GM18951 (cell line): ENCODE measurements around the gene RNASE7.

ENCODE experiments used
- POLR2A ChIP-seq: IDR thresholded peaks from 4 replicates; pipeline ENCODE4 v1.6.1; 2011; ENCODE audit warnings: mild to moderate bottlenecking; ENCODE audit not compliant: insufficient read length, insufficient read depth; ENCODE audit errors: extremely low read depth
- in situ Hi-C: fragments of 300-500 bp; cut with MboI; formaldehyde crosslinking; loops from one replicate; pipeline ENCODE4 v1.12.0; 2022; ENCODE audit warnings: low sequenced_read_pairs, mixed read lengths, inconsistent platforms; ENCODE audit not compliant: unreplicated experiment

The RNASE7 gene

DNA sequence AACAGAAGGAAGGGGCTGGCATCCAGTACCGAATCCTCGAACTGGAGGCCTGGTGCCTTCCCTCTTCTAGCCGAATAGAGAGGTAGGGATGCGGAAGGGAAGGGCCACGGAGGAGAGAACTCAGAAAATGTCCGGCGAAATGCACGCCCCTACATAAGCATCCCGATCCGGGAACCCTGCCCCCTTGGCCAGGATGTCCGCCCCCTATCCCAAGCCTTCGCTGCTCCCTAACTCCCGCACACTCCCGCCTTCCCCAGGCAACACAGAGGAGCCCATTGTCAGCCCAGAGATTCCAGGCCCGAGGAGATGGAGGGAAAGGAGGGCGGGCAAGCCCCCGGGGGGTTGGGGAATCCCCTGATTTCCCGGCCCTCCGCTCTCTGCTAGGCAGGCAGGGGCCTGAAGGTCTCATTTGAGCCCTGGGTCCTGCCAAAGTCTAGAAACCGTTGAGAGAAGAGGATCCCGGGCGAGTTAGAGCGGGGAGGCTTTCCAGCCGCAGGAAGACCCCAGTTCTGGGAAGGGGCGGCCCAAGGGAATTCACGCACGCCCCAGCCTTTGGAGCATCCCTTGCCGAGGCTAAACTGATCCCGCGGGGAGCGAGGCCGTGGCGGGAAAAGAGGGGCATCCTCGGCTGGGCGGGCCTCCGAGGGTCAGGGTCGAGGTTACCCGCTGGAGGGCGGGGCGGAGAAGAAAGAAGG lies 27.4 kb downstream of the RNASE7 start:
- in situ Hi-C loops: no loop called here
- no peak for TF ChIP-seq POLR2A

DNA sequence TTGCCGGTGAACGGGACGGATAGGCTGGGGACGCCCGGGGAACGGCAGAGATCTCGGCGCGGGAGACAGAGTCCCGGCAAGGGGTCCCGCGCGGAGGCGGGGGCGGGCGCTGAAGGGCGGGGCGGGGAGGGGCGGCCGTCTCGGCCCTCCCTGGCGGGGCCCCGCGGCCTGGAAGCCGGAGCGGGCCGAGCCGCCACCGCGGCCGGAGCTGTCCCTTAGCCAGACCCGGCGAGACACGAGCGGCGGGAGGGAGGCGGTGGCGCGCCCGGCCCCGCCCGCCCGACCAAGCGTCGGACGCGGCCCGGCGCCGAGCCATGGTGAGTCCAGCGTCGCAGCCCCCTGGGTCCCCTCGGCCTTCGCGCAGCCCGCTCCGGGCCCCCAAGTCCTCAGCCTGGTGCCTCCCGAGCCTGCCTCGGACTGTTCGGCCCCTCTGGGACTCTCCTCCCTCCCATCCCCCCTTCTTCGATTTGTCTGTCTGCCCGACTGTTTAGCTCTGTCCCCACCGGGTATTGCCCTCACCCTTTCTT lies 28.0 kb downstream of the RNASE7 start, which contains the start of gene ARHGEF40:
TSS of gene ARHGEF40 (plus strand) at position 222 of the 527 bp plus-strand sequence. CDS start at position 315, 93 bp downstream.
- in situ Hi-C loops: no loop called here
- no peak for TF ChIP-seq POLR2A

DNA sequence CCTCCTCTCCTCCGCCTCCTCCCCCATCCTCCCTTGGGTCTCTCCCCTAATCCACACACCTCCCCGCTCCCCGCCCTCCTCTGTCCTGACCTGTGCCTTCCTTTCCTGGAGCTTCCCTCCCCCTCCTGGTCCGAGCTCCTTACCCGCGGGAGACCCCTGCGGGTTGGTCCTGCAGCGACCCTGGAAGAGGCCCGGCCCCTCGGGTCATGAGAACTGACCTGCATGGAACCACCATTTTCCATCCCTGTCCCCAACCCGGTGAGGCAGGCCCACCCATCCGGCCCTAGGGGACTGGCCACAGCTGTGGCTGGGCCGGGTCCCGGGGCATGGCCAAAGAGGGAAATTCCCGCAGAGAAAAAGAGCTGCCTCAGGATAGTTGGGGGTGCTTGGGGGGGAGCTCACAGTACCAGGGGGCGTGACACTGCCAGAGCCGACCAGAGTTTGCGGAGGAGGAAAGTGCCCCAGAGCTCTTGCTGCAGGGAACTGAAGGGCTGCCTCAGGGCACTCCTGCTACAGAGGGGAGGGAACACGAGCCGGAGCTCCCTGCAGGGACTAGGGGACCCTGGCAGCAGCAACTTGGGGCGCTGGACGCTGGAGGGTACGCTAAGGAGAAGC lies 28.6 kb downstream of the RNASE7 start:
- no peak for TF ChIP-seq POLR2A
- in situ Hi-C loops: no loop called here

- in situ Hi-C loops: no loop called here
- no peak for TF ChIP-seq POLR2A
Measured at GRCh38 chr14:21071225-21072030, 29.3 kb downstream of the RNASE7 start.

DNA sequence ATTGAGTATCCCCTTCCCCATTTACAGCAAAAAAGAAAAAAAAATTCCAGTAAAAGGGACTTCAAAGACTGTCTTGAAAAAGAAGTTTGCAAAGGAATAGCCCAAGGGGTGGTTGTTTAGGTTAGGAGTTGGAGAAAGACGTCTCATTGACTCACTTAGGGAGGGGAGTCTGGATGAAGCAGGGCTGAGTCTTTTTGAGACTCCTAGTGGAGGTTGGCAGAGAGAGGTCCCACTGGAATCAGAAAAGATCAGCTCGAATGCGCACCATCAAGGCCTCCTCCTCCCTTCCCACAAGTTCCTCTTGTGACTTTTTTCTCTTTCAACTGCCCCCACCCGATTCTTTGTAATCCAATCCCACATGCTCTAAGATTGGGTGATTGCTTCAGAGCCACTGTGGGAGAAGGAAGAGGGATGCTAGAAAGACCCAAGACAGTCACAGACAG lies 29.9 kb downstream of the RNASE7 start:
- TF ChIP-seq POLR2A: no peak
- in situ Hi-C loops: no loop called here

DNA sequence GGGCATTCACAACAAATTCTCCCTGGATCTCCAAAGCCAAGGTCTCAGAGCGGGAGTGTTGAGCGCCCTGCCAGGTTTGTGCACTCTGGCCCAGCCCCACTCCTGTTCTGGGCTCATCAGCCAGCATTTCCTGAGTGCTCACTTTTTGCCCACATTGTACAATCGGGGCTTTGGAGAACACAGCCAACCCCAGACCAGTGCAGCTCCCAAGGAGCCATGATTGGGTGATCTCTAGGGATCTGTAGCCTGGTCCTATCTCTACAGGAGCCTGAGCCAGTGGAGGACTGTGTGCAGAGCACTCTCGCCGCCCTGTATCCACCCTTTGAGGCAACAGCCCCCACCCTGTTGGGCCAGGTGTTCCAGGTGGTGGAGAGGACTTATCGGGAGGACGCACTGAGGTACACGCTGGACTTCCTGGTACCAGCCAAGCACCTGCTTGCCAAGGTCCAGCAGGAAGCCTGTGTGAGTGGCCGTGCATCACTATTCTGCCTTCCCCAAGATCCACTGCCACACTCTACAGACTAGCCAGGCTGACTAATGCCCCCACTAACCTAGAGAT lies 30.7 kb downstream of the RNASE7 start:
- in situ Hi-C loops: no loop called here
- TF ChIP-seq POLR2A: no peak

- TF ChIP-seq POLR2A: no peak
- in situ Hi-C loops: no loop called here
Measured at GRCh38 chr14:21073921-21074320, 31.8 kb downstream of the RNASE7 start.

DNA sequence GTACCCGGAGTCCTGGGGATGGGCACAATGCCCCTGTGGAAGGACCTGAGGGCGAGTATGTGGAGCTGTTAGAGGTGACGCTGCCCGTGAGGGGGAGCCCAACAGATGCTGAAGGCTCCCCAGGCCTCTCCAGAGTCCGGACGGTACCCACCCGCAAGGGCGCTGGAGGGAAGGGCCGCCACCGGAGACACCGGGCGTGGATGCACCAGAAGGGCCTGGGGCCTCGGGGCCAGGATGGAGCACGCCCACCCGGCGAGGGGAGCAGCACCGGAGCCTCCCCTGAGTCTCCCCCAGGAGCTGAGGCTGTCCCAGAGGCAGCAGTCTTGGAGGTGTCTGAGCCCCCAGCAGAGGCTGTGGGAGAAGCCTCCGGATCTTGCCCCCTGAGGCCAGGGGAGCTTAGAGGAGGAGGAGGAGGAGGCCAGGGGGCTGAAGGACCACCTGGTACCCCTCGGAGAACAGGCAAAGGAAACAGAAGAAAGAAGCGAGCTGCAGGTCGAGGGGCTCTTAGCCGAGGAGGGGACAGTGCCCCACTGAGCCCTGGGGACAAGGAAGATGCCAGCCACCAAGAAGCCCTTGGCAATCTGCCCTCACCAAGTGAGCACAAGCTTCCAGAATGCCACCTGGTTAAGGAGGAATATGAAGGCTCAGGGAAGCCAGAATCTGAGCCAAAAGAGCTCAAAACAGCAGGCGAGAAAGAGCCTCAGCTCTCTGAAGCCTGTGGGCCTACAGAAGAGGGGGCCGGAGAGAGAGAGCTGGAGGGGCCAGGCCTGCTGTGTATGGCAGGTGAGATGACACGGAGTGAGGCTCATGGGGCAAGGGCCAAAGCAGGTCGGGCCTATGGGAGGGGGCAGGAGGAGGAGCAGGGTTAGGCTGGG lies 32.5 kb downstream of the RNASE7 start:
- in situ Hi-C loops: no loop called here
- TF ChIP-seq POLR2A: no peak

GRCh38 chr14:21075719-21076437 lies 33.7 kb downstream of the RNASE7 start:
- TF ChIP-seq POLR2A: no peak
- in situ Hi-C loops: no loop called here

DNA sequence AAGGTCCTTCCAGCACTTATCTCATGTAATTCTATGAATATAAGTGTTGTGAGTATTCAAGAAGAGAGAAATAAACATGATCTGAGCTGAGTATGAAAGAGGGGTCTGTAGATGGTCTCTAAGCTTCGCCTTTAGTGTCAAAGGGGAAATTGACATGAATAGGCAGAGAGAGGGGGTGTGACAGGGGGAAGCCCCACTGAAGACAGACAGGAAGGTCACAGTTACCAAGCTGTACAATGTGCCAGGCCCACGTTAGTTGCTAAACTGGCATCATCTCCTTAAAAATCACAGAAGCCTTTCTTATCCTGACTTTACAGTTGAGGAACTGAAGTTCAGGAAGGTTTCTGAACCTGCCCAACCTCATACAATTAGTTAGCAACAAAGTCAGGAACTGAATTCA lies 35.5 kb downstream of the RNASE7 start:
- in situ Hi-C loops: no loop called here
- no peak for TF ChIP-seq POLR2A

GRCh38 chr14:21078287-21078686 lies 36.1 kb downstream of the RNASE7 start:
- in situ Hi-C loops: no loop called here
- no peak for TF ChIP-seq POLR2A

GRCh38 chr14:21078726-21079125 lies 36.6 kb downstream of the RNASE7 start:
- in situ Hi-C loops: no loop called here
- TF ChIP-seq POLR2A: no peak
